A549 (cell line): ENCODE measurements around the gene HLCS. TPM values are rescaled to one million over a fixed set of nuclear protein-coding genes. Genes with fewer than 3 reads are reported as not detected.

Experiments
- ATAC-seq, 2 experiments: fragments of 200-7000 bp in 1 of 2; fragments of >200 bp in 1 of 2; cut with Nextera tagmentation in 1 of 2; cut with Tn5 transposase in 1 of 2; 3 replicates each; pipeline versions ENCODE4 v1.8.0 to v1.9.1; 2018 to 2020; ENCODE audit warnings: mild to moderate bottlenecking in 1 of 2, moderate library complexity in 1 of 2
- CTCF ChIA-PET: fragments of 300-600 bp; sonication (Branson Sonifier 250); formaldehyde crosslinking; extraction: SDS; loops from one replicate; lab custom pipeline; 2021; ENCODE audit warnings: antibody characterized with exemption, inconsistent platforms; lab: Yijun Ruan, JAX
- POLR2A ChIA-PET: fragments of 350-600 bp; formaldehyde crosslinking; extraction: SDS; loops from one replicate; lab custom pipeline; 2021; ENCODE audit warnings: antibody characterized with exemption, inconsistent platforms; lab: Yijun Ruan, JAX
- DNase-seq, 2 experiments: peaks; one replicate each; pipeline versions ENCODE4 v3.0.0 to v3.0.0-alpha.2; 2011 to 2016; ENCODE audit warnings: low read depth in 1 of 2, low spot score in 1 of 2
- FAIRE-seq: peaks from 2 replicates; lab custom pipeline; 2011; peaks lifted over from hg19 to GRCh38; lab: Jason Lieb, UNC
- H3K27ac ChIP-seq, 2 experiments: fragments of >200 bp; sonication (Bioruptor Twin); formaldehyde crosslinking; 3 replicates each; pipeline ENCODE4 v1.5.1; 2016 to 2017
- H3K4me1 ChIP-seq: fragments of >200 bp; sonication (Bioruptor Twin); formaldehyde crosslinking; 3 replicates; pipeline ENCODE4 v1.6.1; 2016
- H3K4me2 ChIP-seq: fragments of >200 bp; sonication (Bioruptor Twin); formaldehyde crosslinking; 3 replicates; pipeline ENCODE4 v1.6.1; 2016
- H3K4me3 ChIP-seq: fragments of >200 bp; sonication (Bioruptor Twin); formaldehyde crosslinking; 3 replicates; pipeline ENCODE4 v1.5.1; 2016
- H3K9me3 ChIP-seq: fragments of >200 bp; sonication (Bioruptor Twin); formaldehyde crosslinking; 3 replicates; pipeline ENCODE4 v1.6.1; 2016
- CEBPB ChIP-seq, 2 experiments: fragments of >200 bp in 1 of 2; sonication (Bioruptor Twin) in 1 of 2; formaldehyde crosslinking in 1 of 2; IDR thresholded peaks; 2 replicates each; pipeline ENCODE4 v1.6.1; 2012 to 2016
- CHD4 ChIP-seq: fragments of 200-600 bp; sonication (generic); IDR thresholded peaks from 2 replicates; pipeline ENCODE4 v1.6.1; 2016; ENCODE audit warnings: antibody characterized with exemption, mild to moderate bottlenecking, borderline replicate concordance
- EHF ChIP-seq: fragments of 250-450 bp; sonication (Bioruptor Pico); IDR thresholded peaks from 2 replicates; pipeline ENCODE4 v1.5.0; 2020; ENCODE audit warnings: mild to moderate bottlenecking
- ESRRA ChIP-seq: fragments of 150-350 bp; IDR thresholded peaks from 2 replicates; pipeline ENCODE4 v1.6.1; 2014; ENCODE audit warnings: mild to moderate bottlenecking, low read length, borderline replicate concordance
- HES2 ChIP-seq: fragments of >200 bp; sonication (Bioruptor Twin); formaldehyde crosslinking; IDR thresholded peaks from 2 replicates; pipeline ENCODE4 v1.6.1; 2016
- HEYL ChIP-seq: fragments of 250-450 bp; sonication (Bioruptor Pico); IDR thresholded peaks from 2 replicates; pipeline ENCODE4 v1.8.0; 2021; ENCODE audit warnings: mild to moderate bottlenecking, moderate library complexity
- JUN ChIP-seq, 2 experiments: fragments of >200 bp; sonication (Bioruptor Twin); formaldehyde crosslinking; IDR thresholded peaks; 2 replicates in 1 of 2; 3 replicates in 1 of 2; pipeline ENCODE4 v1.6.1; 2016 to 2017
- KDM1A ChIP-seq: fragments of 200-600 bp; sonication (generic); IDR thresholded peaks from 2 replicates; pipeline ENCODE4 v1.6.1; 2016; ENCODE audit warnings: low read depth, mild to moderate bottlenecking
- MAFK ChIP-seq: fragments of 450-650 bp; IDR thresholded peaks from 2 replicates; pipeline ENCODE4 v1.6.1; 2014; ENCODE audit not compliant: partially characterized antibody
- MYC ChIP-seq: IDR thresholded peaks from 2 replicates; pipeline ENCODE4 v1.6.1; 2012; ENCODE audit warnings: mild to moderate bottlenecking, inconsistent platforms, low read length, improper control_type of control experiment, borderline replicate concordance
- NPAS2 ChIP-seq: fragments of 250-450 bp; sonication (Bioruptor Pico); IDR thresholded peaks from 2 replicates; pipeline ENCODE4 v1.8.0; 2022; ENCODE audit warnings: mild to moderate bottlenecking, moderate library complexity, borderline replicate concordance
- NR3C1 ChIP-seq: fragments of >200 bp; sonication (Bioruptor Twin); formaldehyde crosslinking; IDR thresholded peaks from 3 replicates; pipeline ENCODE4 v1.6.1; 2017
- PHF8 ChIP-seq: fragments of 200-600 bp; sonication (generic); IDR thresholded peaks from 2 replicates; pipeline ENCODE4 v1.6.1; 2016; ENCODE audit warnings: low read depth, mild to moderate bottlenecking, antibody characterized with exemption, moderate library complexity, borderline replicate concordance
- RAD21 ChIP-seq, 2 experiments: fragments of >200 bp in 1 of 2; sonication (Bioruptor Twin) in 1 of 2; formaldehyde crosslinking in 1 of 2; IDR thresholded peaks in 1 of 2; conservative IDR thresholded peaks in 1 of 2; 2 replicates in 1 of 2; 3 replicates in 1 of 2; pipeline ENCODE4 v1.6.1; 2012 to 2018; ENCODE audit warnings: inconsistent platforms in 1 of 2
- RFX5 ChIP-seq: fragments of 450-650 bp; IDR thresholded peaks from 2 replicates; pipeline ENCODE4 v1.7.1; 2014; ENCODE audit warnings: antibody characterized with exemption, mild to moderate bottlenecking, moderate library complexity
- RNF2 ChIP-seq: fragments of 200-600 bp; sonication (generic); IDR thresholded peaks from 2 replicates; pipeline ENCODE4 v1.6.1; 2016; ENCODE audit warnings: low read depth, mild to moderate bottlenecking, antibody characterized with exemption, moderate library complexity, borderline replicate concordance
- SMC3 ChIP-seq: fragments of >200 bp; sonication (Bioruptor Twin); formaldehyde crosslinking; IDR thresholded peaks from 3 replicates; pipeline ENCODE4 v1.6.1; 2018; ENCODE audit warnings: inconsistent platforms
- ZC3H11A ChIP-seq: fragments of 450-650 bp; IDR thresholded peaks from 2 replicates; pipeline ENCODE4 v1.6.1; 2014; ENCODE audit warnings: antibody characterized with exemption, mild to moderate bottlenecking
- WGBS: methylation state at CpG from one replicate; pipeline ENCODE4 v1.1.6; 2017; ENCODE audit errors: missing lambda C conversion rate; 5-methylcytosine and 5-hydroxymethylcytosine counted together
- polyA plus RNA-seq, 4 experiments: library from polyadenylated mRNA; depleted of rRNA in 3 of 4; stranded (reverse); fragments of >200 nt; fragmentation: RNase III in 1 of 4; extraction: RNeasy Plus Mini Kit Qiagen cat#74134 plus additional on column Dnase treatment in 1 of 4; gene quantifications; 2 replicates in 3 of 4; 3 replicates in 1 of 4; pipeline ENCODE4 v1.2.3, GENCODE V29; 2011 to 2017
- TF ChIP-seq, protein P1 (sequence below): fragments of >200 bp; sonication (Bioruptor Twin); formaldehyde crosslinking; IDR thresholded peaks from 3 replicates; pipeline ENCODE4 v1.6.1; 2016
- TF ChIP-seq, protein P2 (sequence below): fragments of 250-450 bp; sonication (Bioruptor Pico); IDR thresholded peaks from 2 replicates; pipeline ENCODE4 v1.5.0; 2021; ENCODE audit warnings: mild to moderate bottlenecking, moderate library complexity, borderline replicate concordance

HLCS gene
- polyA plus RNA-seq, 2 of the 4 experiments (the other 2 are of a cell fraction) = 8.4 to 24.3 TPM

- TF ChIP-seq, protein P1, sequence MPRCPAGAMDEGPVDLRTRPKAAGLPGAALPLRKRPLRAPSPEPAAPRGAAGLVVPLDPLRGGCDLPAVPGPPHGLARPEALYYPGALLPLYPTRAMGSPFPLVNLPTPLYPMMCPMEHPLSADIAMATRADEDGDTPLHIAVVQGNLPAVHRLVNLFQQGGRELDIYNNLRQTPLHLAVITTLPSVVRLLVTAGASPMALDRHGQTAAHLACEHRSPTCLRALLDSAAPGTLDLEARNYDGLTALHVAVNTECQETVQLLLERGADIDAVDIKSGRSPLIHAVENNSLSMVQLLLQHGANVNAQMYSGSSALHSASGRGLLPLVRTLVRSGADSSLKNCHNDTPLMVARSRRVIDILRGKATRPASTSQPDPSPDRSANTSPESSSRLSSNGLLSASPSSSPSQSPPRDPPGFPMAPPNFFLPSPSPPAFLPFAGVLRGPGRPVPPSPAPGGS = no peak
- TF ChIP-seq HEYL (no peak), KDM1A (no peak)
Observed at GRCh38 chr21:36716836-36717235, 249.6 kb downstream of the HLCS start (continued).

- H3K9me3 ChIP-seq = no peaks in the 10 kb centered on the region
- H3K27ac ChIP-seq = no peak overlapping the region
- FAIRE-seq (no peak), DNase-seq (no peak), ATAC-seq (no peak)
- TF ChIP-seq RNF2 = no peak
- TF ChIP-seq MAFK = peak; percentile 33
- TF ChIP-seq ESRRA = no peak
- CTCF ChIA-PET = interaction anchor here (0.7 kb wide), 1 partner anchor 211 kb away, joined by 4 read pairs; no protein-coding TSS in a partner anchor
- H3K4me3 ChIP-seq = no peak overlapping the region
- H3K4me2 ChIP-seq = no peak overlapping the region
- no peaks in the 10 kb centered on the region for H3K4me1 ChIP-seq
- POLR2A ChIA-PET = no interaction called here
- 90% methylated on average over 2 of the region's 2 CpGs for WGBS
Observed at GRCh38 chr21:36716387-36716786, 250.1 kb downstream of the HLCS start.

- Histone ChIP-seq H3K9me3 (no peaks in the 10 kb centered on the region), H3K27ac (no peak overlapping the region), H3K4me2 (no peak overlapping the region), H3K4me1 (no peaks in the 10 kb centered on the region), H3K4me3 (no peak overlapping the region)
- CTCF ChIA-PET = interaction anchor here (0.9 kb wide), 2 partner anchors 44 to 142 kb away, joined by 3 to 4 read pairs; no protein-coding TSS in a partner anchor
- POLR2A ChIA-PET = no interaction called here
- DNase-seq (no peak), FAIRE-seq (no peak), ATAC-seq (no peak)
- TF ChIP-seq SMC3 (no peak), PHF8 (no peak), NR3C1 (no peak), MYC (no peak), CEBPB (IDR thresholded peaks at IDR 0.05) (no peak), HES2 (no peak), CHD4 (no peak), NPAS2 (CRISPR knock-in tag) (no peak), EHF (CRISPR knock-in tag) (no peak), ZC3H11A (no peak), RAD21 (conservative IDR thresholded peaks at IDR 0.05 in 1 of 2, IDR thresholded peaks at IDR 0.05 in 1 of 2) (no peak), HEYL (no peak), JUN (IDR thresholded peaks at IDR 0.05) (no peak), RFX5 (no peak)
- TF ChIP-seq, protein P1 = no peak
- TF ChIP-seq, protein P2, sequence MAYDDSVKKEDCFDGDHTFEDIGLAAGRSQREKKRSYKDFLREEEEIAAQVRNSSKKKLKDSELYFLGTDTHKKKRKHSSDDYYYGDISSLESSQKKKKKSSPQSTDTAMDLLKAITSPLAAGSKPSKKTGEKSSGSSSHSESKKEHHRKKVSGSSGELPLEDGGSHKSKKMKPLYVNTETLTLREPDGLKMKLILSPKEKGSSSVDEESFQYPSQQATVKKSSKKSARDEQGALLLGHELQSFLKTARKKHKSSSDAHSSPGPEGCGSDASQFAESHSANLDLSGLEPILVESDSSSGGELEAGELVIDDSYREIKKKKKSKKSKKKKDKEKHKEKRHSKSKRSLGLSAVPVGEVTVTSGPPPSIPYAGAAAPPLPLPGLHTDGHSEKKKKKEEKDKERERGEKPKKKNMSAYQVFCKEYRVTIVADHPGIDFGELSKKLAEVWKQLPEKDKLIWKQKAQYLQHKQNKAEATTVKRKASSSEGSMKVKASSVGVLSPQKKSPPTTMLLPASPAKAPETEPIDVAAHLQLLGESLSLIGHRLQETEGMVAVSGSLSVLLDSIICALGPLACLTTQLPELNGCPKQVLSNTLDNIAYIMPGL = no peak
- WGBS = 64% methylated on average over 3 of the region's 3 CpGs
Observed at GRCh38 chr21:36713746-36714145, 252.7 kb downstream of the HLCS start.
